Endothelial cell of hepatic sinusoid (primary cell): ENCODE data around the gene APPL1.

Experiments
- in situ Hi-C: cut with HindIII; loops from 2 replicates; pipeline ENCODE4 v1.10.0; 2017; ENCODE audit warnings: low sequenced_read_pairs

Gene APPL1

GRCh38 chr3:57227204-57227929 is at the start of gene APPL1:
TSS of gene APPL1 (plus strand) at chr3:57227729. CDS start at chr3:57227884, 155 bp downstream.
- in situ Hi-C loops: no loop called here

- in situ Hi-C loops: loop anchor here (5.0 kb wide), 1 partner anchor 63 kb away; no protein-coding TSS in a partner anchor
Measured at GRCh38 chr3:57179580-57180410, 47.7 kb upstream of the APPL1 start.

GRCh38 chr3:57184526-57184925 is 43.0 kb upstream of the APPL1 start:
- in situ Hi-C loops: loop anchor here (5.0 kb wide), 1 partner anchor 58 kb away; no protein-coding TSS in a partner anchor

GRCh38 chr3:57192028-57192427 is 35.5 kb upstream of the APPL1 start:
- in situ Hi-C loops: no loop called here

- in situ Hi-C loops: no loop called here
Measured at GRCh38 chr3:57194641-57195040, 32.9 kb upstream of the APPL1 start.

- in situ Hi-C loops: no loop called here
Measured at GRCh38 chr3:57199895-57200297, 27.6 kb upstream of the APPL1 start, which contains the start of gene HESX1. TSS of gene HESX1 (minus strand) at chr3:57199978. CDS start at chr3:57199918, 60 bp downstream.

- in situ Hi-C loops: no loop called here
Measured at GRCh38 chr3:57206423-57206822, 21.1 kb upstream of the APPL1 start.

- in situ Hi-C loops: loop anchor here (5.0 kb wide), 1 partner anchor 80 kb away; no protein-coding TSS in a partner anchor
Measured at GRCh38 chr3:57221883-57222282, 5.6 kb upstream of the APPL1 start.

- in situ Hi-C loops: loop anchor here (5.0 kb wide), 1 partner anchor 83 kb away; no protein-coding TSS in a partner anchor
Measured at GRCh38 chr3:57224856-57225255, 2.7 kb upstream of the APPL1 start.

GRCh38 chr3:57226176-57226575 is 1.4 kb upstream of the APPL1 start:
- in situ Hi-C loops: no loop called here

- in situ Hi-C loops: no loop called here
Measured at GRCh38 chr3:57227930-57228751, 612 bp downstream of the APPL1 start.

- in situ Hi-C loops: loop anchor here (5.0 kb wide), 1 partner anchor 52 kb away; no protein-coding TSS in a partner anchor
Measured at GRCh38 chr3:57230006-57230405, 2.5 kb downstream of the APPL1 start.

- in situ Hi-C loops: loop anchor here (5.0 kb wide), 1 partner anchor 49 kb away; no protein-coding TSS in a partner anchor
Measured at GRCh38 chr3:57233799-57234198, 6.3 kb downstream of the APPL1 start.

- in situ Hi-C loops: loop anchor here (5.0 kb wide), 1 partner anchor 47 kb away; no protein-coding TSS in a partner anchor
Measured at GRCh38 chr3:57234613-57235575, 7.4 kb downstream of the APPL1 start.

- in situ Hi-C loops: loop anchor here (5.0 kb wide), 1 partner anchor 63 kb away; no protein-coding TSS in a partner anchor
Measured at GRCh38 chr3:57244946-57245345, 17.4 kb downstream of the APPL1 start.

- in situ Hi-C loops: no loop called here
Measured at GRCh38 chr3:57252404-57252803, 24.9 kb downstream of the APPL1 start.

- in situ Hi-C loops: no loop called here
Measured at GRCh38 chr3:57256844-57257243, 29.3 kb downstream of the APPL1 start.

GRCh38 chr3:57257678-57258077 is 30.1 kb downstream of the APPL1 start:
- in situ Hi-C loops: no loop called here

GRCh38 chr3:57261119-57261518 is 33.6 kb downstream of the APPL1 start:
- in situ Hi-C loops: no loop called here
